Heart right ventricle (tissue), 16 donors: Measurements from ENCODE around the gene OGFR. TPM values are rescaled to one million over a fixed set of nuclear protein-coding genes. Genes with fewer than 3 reads are reported as not detected.
A peak's percentile ranks its signal among the peaks of the same experiment; 100 is the strongest.

Experiments
- ATAC-seq, 8 donors: fragments of 200-7000 bp; cut with Tn5 transposase; one replicate each; pipeline ENCODE4 v1.9.1; 2020; ENCODE audit warnings: mild to moderate bottlenecking in 8 of 8, moderate library complexity in 8 of 8, moderate number of reproducible peaks in 1 of 8
- DNase-seq, 2 donors: peaks; one replicate each; pipeline ENCODE4 v3.0.0-alpha.2; 2020
- H3K27ac ChIP-seq, 10 donors: fragments of 200-600 bp; sonication (generic) in 2 of 10; one replicate each; pipeline versions ENCODE4 v1.5.0 to v1.8.0; 2020 to 2022; ENCODE audit warnings: mild to moderate bottlenecking in 3 of 10
- H3K27me3 ChIP-seq, 7 donors: fragments of 200-600 bp; one replicate each; pipeline ENCODE4 v1.8.0; 2021 to 2022; ENCODE audit warnings: mild to moderate bottlenecking in 2 of 7
- H3K36me3 ChIP-seq, 9 donors: fragments of 200-600 bp; sonication (generic) in 1 of 9; one replicate each; pipeline versions ENCODE4 v1.5.0 to v1.8.0; 2020 to 2022; ENCODE audit warnings: mild to moderate bottlenecking in 2 of 9
- H3K4me1 ChIP-seq, 9 donors: fragments of 200-600 bp; sonication (generic) in 1 of 9; one replicate each; pipeline versions ENCODE4 v1.5.0 to v1.8.0; 2020 to 2022; ENCODE audit warnings: mild to moderate bottlenecking in 4 of 9
- H3K4me3 ChIP-seq, 10 donors: fragments of 200-600 bp; sonication (generic) in 2 of 10; one replicate each; pipeline versions ENCODE4 v1.5.0 to v1.8.0; 2020 to 2022; ENCODE audit warnings: mild to moderate bottlenecking in 7 of 10, moderate library complexity in 2 of 10
- H3K9me3 ChIP-seq, 11 donors: fragments of 200-600 bp in 10 of 11; sonication (generic) in 2 of 11; one replicate each; pipeline versions ENCODE4 v1.5.0 to v1.8.0; 2013 to 2022; ENCODE audit warnings: mild to moderate bottlenecking in 2 of 11, control low read depth in 1 of 11, moderate library complexity in 1 of 11
- WGBS, 2 donors: extraction: QIAGEN DNeasy Blood & Tissue Kit; methylation state at CpG; one replicate each; pipeline ENCODE4 v1.1.7; 2013; ENCODE audit warnings: inconsistent platforms in 1 of 2; 5-methylcytosine and 5-hydroxymethylcytosine counted together
- intact Hi-C, 10 donors: fragments of 100-400 bp; cut with DNase I; formaldehyde crosslinking; loops; one replicate each; pipeline versions ENCODE4 v1.11.1 to v1.14.2; 2022
- polyA plus RNA-seq, 2 donors: library from polyadenylated mRNA; stranded (reverse); fragments of 200-250 nt; gene quantifications; one replicate each; pipeline ENCODE4 v1.2.3, GENCODE V29; 2013
- total RNA-seq, 10 donors: library from RNA; stranded (reverse); fragmentation: NEBNext Ultra II Directional in 3 of 10; extraction: Animal tissue kit (Norgen Biotek cat#: 25700) in 3 of 10; gene quantifications; one replicate each; pipeline versions ENCODE4 v1.2.1 to v1.2.4, GENCODE V29; 2021 to 2023
- TF ChIP-seq, protein P1 (sequence below), 9 donors: fragments of 200-600 bp; sonication (generic) in 2 of 9; IDR thresholded peaks; one replicate each; pipeline versions ENCODE4 v1.5.0 to v1.8.0; 2021 to 2022; ENCODE audit warnings: antibody characterized with exemption in 9 of 9, mild to moderate bottlenecking in 5 of 9, moderate library complexity in 1 of 9
- donor health status: Arrhythmogenic right ventricular cardiomyopathy.
- donor health status: ischemic (EF 13 %, LVEDD 7.1; RV severe dilation, severe dysfunction).
- donor health status: healthy with polysubstance abuse.
- donor health status: DM: no; HTN: yes; CAD: no.
- donor health status: DM: no; HTN: no; CAD: no.
- donor health status: ischemic (EF 25% LVEDD 6.9; RV normal size, moderate dysfunction).
- donor health status: ischemic (EF 25% LVEDD 5.7; RV mildly dilated, moderate dysfunction).
- donor health status: healthy.
- donor health status: DM: yes; HTN: yes; CAD: no.
- donor health status: Ischemic cardiomyopathy.
- donor health status: ischemic (EF 35%, LVEDD 5.7; RV mildly dilated, moderate dysfunction).
- donor health status: nonischemic (EF 11% LVEDD 7.7; RV severe dilation, severe dysfunction).
- donor health status: DM: yes; HTN: yes; CAD: no.
- donor health status: PGD.
- donor health status: ischemic (EF 29% LVEDD 5.4; RV normal size, mild dysfunction).
- donor health status: nonischemic (EF 23%, LVEDD 6.1; RV moderate dilation, normal function).

The OGFR gene
- total and polyA plus RNA-seq, 12 donors: 13.0 to 37.5 (median 17.5) TPM

DNA sequence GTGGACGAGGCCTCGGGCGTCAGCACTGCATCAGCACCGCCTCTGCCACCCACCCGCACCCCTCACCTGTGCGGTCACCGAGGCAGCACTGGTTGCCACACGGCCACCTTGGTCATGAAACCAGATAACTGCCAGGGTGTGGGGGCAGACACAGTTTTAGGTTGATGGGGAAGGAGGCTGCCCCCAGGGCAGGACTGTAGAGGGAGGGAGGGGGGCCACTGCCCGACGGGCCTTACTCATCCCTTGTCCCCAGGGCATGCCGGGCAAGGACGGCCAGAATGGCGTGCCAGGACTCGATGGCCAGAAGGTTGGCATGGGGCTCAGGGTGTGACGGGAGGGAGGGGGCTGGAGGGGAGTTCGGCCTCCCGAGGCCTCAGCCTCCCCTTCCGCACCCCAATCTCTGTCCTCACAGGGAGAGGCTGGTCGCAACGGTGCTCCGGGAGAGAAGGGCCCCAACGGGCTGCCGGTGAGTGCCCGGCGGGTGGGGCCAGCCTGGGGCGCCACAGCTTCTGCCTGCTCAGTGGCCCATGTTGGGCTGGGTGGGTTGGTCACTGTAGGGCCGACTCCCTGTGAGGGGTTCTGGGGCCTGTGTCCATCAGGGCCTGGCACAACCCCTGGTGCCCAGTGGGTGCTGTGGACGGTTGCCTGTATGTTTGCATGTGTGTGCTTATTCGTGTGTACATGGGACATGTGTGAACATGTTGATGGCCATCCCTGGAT is 24.0 kb downstream of the OGFR start:
- WGBS, 2 donors: 86 to 92% methylated on average over 29 of the region's 29 CpGs
- TF ChIP-seq, protein P1, sequence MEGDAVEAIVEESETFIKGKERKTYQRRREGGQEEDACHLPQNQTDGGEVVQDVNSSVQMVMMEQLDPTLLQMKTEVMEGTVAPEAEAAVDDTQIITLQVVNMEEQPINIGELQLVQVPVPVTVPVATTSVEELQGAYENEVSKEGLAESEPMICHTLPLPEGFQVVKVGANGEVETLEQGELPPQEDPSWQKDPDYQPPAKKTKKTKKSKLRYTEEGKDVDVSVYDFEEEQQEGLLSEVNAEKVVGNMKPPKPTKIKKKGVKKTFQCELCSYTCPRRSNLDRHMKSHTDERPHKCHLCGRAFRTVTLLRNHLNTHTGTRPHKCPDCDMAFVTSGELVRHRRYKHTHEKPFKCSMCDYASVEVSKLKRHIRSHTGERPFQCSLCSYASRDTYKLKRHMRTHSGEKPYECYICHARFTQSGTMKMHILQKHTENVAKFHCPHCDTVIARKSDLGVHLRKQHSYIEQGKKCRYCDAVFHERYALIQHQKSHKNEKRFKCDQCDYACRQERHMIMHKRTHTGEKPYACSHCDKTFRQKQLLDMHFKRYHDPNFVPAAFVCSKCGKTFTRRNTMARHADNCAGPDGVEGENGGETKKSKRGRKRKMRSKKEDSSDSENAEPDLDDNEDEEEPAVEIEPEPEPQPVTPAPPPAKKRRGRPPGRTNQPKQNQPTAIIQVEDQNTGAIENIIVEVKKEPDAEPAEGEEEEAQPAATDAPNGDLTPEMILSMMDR (IDR thresholded peaks at IDR 0.05): no peak

DNA sequence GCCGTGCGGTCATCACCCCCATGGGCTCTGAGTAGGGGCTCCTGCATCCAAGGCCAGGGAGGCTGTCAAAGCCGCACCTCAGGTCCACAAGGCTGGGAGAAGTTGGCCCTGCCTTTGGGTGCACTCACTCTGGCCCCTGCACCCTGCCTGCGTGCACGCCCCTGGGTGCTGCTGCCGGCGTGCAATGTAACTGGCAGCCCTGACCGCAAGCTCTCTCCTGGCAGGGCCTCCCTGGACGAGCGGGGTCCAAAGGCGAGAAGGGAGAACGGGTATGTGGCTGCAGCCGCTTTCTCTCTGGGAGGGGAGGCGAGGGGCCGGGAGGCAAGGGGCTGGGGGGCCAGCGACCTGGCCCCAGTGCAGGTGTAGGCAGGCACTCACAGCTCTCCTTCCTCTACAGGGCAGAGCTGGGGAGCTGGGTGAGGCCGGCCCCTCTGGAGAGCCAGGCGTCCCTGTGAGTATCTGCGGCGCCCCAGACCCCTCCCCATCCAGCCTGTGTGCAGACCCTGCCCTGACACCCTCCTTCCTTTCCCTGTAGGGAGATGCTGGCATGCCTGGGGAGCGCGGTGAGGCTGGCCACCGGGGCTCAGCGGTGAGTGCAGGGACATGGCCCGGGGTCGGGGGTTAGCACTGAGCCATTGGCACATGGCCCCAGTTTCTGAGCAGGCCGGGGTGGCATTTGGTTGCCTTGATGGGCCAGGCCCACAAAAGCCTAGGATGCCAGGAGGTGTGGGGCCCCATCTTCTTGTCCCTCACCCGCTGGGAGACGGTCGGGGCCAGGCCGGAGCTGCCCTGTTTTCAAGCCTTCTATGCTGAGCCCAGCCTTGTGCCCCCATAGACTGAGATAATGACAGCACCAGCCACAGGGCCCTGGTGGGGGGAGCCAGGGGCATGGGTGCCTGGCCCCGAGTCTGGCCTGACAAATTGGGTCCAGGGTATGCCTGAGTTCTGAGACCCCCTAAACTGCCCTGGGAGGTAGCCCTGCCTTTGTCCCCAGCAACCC is 24.9 kb downstream of the OGFR start:
- ATAC-seq (no peak), DNase-seq (no peak)

More for the DNA sequence above, 24.0 kb downstream of the OGFR start:
- Histone ChIP-seq H3K27me3 (no peaks in the 10 kb centered on the region), H3K4me1 (peaks cover 0 to 16% (median 6%) of the 10 kb centered on the region in 9 donors), H3K9me3 (no peaks in the 10 kb centered on the region), H3K4me3 (no peak overlapping the region), H3K27ac (no peak overlapping the region), H3K36me3 (no peaks in the 10 kb centered on the region)
- DNase-seq (peak in 1 of 2 donors; percentile 12), ATAC-seq (no peak)
- intact Hi-C loops: no loop called here

DNA sequence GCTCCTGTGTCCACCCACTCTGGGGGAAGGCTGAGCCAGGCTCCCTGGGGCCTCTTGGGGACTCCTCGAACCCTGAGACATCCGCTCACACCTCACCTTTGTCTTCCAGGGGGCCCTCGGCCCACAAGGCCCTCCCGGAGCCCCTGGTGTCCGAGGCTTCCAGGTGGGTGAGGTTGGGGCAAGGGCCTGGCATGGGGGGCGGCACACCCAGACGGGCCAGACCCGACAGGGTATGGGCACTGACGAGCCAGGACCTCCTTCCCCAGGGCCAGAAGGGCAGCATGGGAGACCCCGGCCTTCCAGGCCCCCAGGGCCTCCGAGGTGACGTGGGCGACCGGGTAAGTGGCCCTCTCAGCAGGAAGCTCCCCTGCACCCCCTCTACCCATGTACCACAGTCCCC is 25.6 kb downstream of the OGFR start:
- 91 to 96% methylated on average over 10 to 14 of the region's 14 CpGs for WGBS, 2 donors
- peaks cover 0 to 9% (median 0%) of the 10 kb centered on the region in 9 donors for H3K4me1 ChIP-seq
- DNase-seq: no peak

More for the DNA sequence above, 24.9 kb downstream of the OGFR start:
- Histone ChIP-seq H3K9me3 (no peaks in the 10 kb centered on the region), H3K36me3 (no peaks in the 10 kb centered on the region), H3K4me3 (no peak overlapping the region), H3K27me3 (no peaks in the 10 kb centered on the region), H3K27ac (no peak overlapping the region), H3K4me1 (peaks cover 0 to 12% (median 3%) of the 10 kb centered on the region in 9 donors)
- TF ChIP-seq, protein P1 (IDR thresholded peaks at IDR 0.05): no peak
- intact Hi-C loops: no loop called here
- WGBS, 2 donors: 95 to 97% methylated on average over 32 of the region's 32 CpGs

DNA sequence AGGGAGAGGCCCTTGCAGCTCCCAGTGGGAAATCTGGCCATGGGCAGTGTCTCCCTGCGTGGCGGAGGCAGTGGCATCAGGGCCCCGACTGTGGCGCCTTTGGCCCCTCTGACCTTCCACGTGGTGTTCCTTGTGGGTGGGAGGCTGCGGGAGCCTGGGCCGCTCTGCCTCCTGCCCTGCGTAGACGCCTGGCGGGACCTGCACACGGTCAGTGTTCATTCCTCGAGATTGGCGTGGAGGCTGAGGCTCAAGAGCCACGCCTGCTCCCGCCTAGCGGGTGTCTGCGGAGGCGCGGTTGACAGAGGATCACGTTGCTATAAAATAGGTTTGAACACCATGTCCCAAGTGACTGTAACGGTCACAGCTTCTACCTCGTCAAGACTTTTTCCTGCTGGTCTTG is 26.2 kb downstream of the OGFR start:
- no peak for ATAC-seq

More for the DNA sequence above, 25.6 kb downstream of the OGFR start:
- Histone ChIP-seq H3K9me3 (no peaks in the 10 kb centered on the region), H3K36me3 (no peaks in the 10 kb centered on the region), H3K27me3 (no peaks in the 10 kb centered on the region), H3K27ac (no peak overlapping the region), H3K4me3 (no peak overlapping the region)
- TF ChIP-seq, protein P1 (IDR thresholded peaks at IDR 0.05): no peak
- no peak for ATAC-seq
- intact Hi-C loops: no loop called here

More for the DNA sequence above, 26.2 kb downstream of the OGFR start:
- Histone ChIP-seq H3K27ac (no peak overlapping the region), H3K9me3 (no peaks in the 10 kb centered on the region), H3K4me3 (no peak overlapping the region), H3K27me3 (no peaks in the 10 kb centered on the region), H3K36me3 (no peaks in the 10 kb centered on the region), H3K4me1 (peaks cover 0 to 9% (median 0%) of the 10 kb centered on the region in 9 donors)
- TF ChIP-seq, protein P1 (IDR thresholded peaks at IDR 0.05): no peak
- intact Hi-C loops: no loop called here
- 91 to 94% methylated on average over 22 of the region's 22 CpGs for WGBS, 2 donors
- no peak for DNase-seq
